Gastrocnemius medialis (tissue), 4 donors: ENCODE data around the gene ZFHX3. TPM values are rescaled to one million over a fixed set of nuclear protein-coding genes. Genes with fewer than 3 reads are reported as not detected.

ENCODE experiments used
- ATAC-seq, 2 donors: fragments of 150-250 bp; one replicate each; pipeline ENCODE4 v1.9.1; 2016
- DNase-seq, 2 donors: peaks; one replicate each; pipeline ENCODE4 v3.0.0-alpha.2; 2019
- H3K27ac ChIP-seq, 4 donors: fragments of 200-600 bp; sonication (generic); 1 replicate in 1 of 4; 2 replicates in 3 of 4; pipeline ENCODE4 v1.5.1; 2016 to 2018; ENCODE audit warnings: mild to moderate bottlenecking in 2 of 4, moderate library complexity in 1 of 4
- H3K27me3 ChIP-seq, 3 donors: fragments of 200-600 bp; sonication (generic) in 2 of 3; 1 replicate in 1 of 3; 2 replicates in 2 of 3; pipeline versions ENCODE4 v1.5.1 to v1.6.0; 2016 to 2019; ENCODE audit warnings: mild to moderate bottlenecking in 1 of 3, moderate library complexity in 1 of 3
- H3K36me3 ChIP-seq, 2 donors: fragments of 200-600 bp; sonication (generic) in 1 of 2; one replicate each; pipeline ENCODE4 v1.5.1; 2017 to 2018
- H3K4me1 ChIP-seq, 2 donors: fragments of 200-600 bp; sonication (generic) in 1 of 2; one replicate each; pipeline ENCODE4 v1.5.1; 2016 to 2017; ENCODE audit warnings: mild to moderate bottlenecking in 2 of 2
- H3K4me3 ChIP-seq, 4 donors: fragments of 200-600 bp; sonication (generic) in 3 of 4; 1 replicate in 1 of 4; 2 replicates in 3 of 4; pipeline ENCODE4 v1.5.1; 2016 to 2019; ENCODE audit warnings: mild to moderate bottlenecking in 2 of 4
- H3K9me3 ChIP-seq, 3 donors: fragments of 200-600 bp; sonication (generic) in 2 of 3; 1 replicate in 1 of 3; 2 replicates in 2 of 3; pipeline ENCODE4 v1.5.1; 2016 to 2019
- POLR2A ChIP-seq, 2 donors: fragments of 450-650 bp; IDR thresholded peaks; one replicate each; pipeline ENCODE4 v1.6.1; 2017; ENCODE audit warnings: antibody characterized with exemption in 2 of 2, mild to moderate bottlenecking in 2 of 2, moderate library complexity in 2 of 2
- in situ Hi-C, 4 donors: fragments of 200-750 bp; cut with MboI; loops; one replicate each; pipeline versions ENCODE4 v1.15.0 to v1.8.0; 2017; ENCODE audit warnings: low sequenced_read_pairs in 4 of 4
- intact Hi-C: fragments of 100-400 bp; cut with DNase I; formaldehyde crosslinking; loops from one replicate; pipeline ENCODE4 v1.15.1; 2023; ENCODE audit warnings: low total_unique reads
- total RNA-seq, 4 donors: library from RNA; depleted of rRNA; stranded (reverse); fragments of >200 nt; gene quantifications; one replicate each; pipeline versions ENCODE4 v1.1.0 to v1.2.3, GENCODE V29; 2016
- TF ChIP-seq, protein P1 (sequence below), 5 experiments: fragments of 450-650 bp in 3 of 5; fragments of 200-600 bp in 2 of 5; sonication (generic) in 2 of 5; IDR thresholded peaks in 4 of 5; conservative IDR thresholded peaks in 1 of 5; 1 replicate in 4 of 5; 2 replicates in 1 of 5; pipeline ENCODE4 v1.5.1; 2016 to 2019; ENCODE audit warnings: antibody characterized with exemption in 5 of 5, mild to moderate bottlenecking in 3 of 5, moderate library complexity in 3 of 5

Gene ZFHX3
- total RNA-seq, 4 donors from 2014 or later = 14.0 to 28.5 (median 27.3) TPM

DNA sequence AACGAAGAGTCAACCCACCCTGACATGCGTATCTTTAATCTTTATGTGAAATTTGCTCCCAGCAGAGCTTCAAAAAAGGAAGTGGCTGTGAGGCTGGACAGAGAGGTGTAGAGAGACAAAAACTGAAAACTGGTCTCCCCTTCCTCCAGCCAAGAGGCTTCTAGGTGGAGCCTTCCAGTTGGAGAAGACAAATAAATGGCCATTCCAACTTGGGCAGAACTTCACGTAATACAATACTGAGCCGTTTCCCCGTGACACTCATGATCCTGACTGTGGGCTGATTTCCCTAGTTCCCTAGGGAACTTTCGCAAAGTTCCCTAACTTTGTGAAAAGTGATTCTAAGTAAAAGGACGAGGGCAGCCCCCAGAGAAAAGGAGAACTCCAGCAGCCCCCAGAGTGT, 78.8 kb downstream of the ZFHX3 start:
- Histone ChIP-seq H3K27me3 (no peaks in the 10 kb centered on the region), H3K4me1 (peaks cover 37 to 50% of the 10 kb centered on the region in 2 donors), H3K9me3 (no peaks in the 10 kb centered on the region), H3K4me3 (no peak overlapping the region), H3K36me3 (no peaks in the 10 kb centered on the region), H3K27ac (peak overlapping the region; percentile 65 to 78 (median 70))
- TF ChIP-seq POLR2A (IDR thresholded peaks at IDR 0.05) = peak in 1 of 2 donors; percentile 14
- TF ChIP-seq, protein P1, sequence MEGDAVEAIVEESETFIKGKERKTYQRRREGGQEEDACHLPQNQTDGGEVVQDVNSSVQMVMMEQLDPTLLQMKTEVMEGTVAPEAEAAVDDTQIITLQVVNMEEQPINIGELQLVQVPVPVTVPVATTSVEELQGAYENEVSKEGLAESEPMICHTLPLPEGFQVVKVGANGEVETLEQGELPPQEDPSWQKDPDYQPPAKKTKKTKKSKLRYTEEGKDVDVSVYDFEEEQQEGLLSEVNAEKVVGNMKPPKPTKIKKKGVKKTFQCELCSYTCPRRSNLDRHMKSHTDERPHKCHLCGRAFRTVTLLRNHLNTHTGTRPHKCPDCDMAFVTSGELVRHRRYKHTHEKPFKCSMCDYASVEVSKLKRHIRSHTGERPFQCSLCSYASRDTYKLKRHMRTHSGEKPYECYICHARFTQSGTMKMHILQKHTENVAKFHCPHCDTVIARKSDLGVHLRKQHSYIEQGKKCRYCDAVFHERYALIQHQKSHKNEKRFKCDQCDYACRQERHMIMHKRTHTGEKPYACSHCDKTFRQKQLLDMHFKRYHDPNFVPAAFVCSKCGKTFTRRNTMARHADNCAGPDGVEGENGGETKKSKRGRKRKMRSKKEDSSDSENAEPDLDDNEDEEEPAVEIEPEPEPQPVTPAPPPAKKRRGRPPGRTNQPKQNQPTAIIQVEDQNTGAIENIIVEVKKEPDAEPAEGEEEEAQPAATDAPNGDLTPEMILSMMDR (IDR thresholded peaks at IDR 0.05 in 4 of 5, conservative IDR thresholded peaks at IDR 0.05 in 1 of 5) = no peak
- in situ Hi-C loops = no loop called here
- DNase-seq (peak in 1 of 2 donors; percentile 35), ATAC-seq (peak; percentile 77 to 78)
- intact Hi-C loops = no loop called here

DNA sequence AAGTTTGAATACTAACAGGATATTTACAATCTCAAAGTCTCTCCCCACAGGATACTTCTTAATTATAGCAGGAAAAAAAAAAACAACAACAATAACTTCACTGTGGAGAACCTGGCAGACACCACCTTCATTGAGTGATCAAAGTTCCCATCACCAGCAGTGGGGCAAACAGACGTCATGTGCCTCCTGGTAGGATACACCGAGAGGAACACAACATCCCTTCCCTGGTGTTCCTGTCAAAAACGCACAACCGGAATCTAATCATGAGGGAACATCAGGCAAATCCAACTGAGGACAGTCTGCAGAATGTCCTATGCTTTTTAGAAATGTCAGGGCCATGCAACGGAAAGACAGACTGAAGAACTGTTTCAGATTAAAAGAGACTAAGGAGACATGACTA, 80.0 kb downstream of the ZFHX3 start:
- Histone ChIP-seq H3K27me3 (no peaks in the 10 kb centered on the region), H3K36me3 (no peaks in the 10 kb centered on the region), H3K4me3 (no peak overlapping the region), H3K4me1 (peaks cover 42 to 62% of the 10 kb centered on the region in 2 donors), H3K9me3 (no peaks in the 10 kb centered on the region), H3K27ac (peak overlapping the region; percentile 29 to 74 (median 51))
- in situ Hi-C loops = no loop called here
- ATAC-seq = peak in 1 of 2 donors; percentile 35
- TF ChIP-seq POLR2A (IDR thresholded peaks at IDR 0.05) = no peak
- TF ChIP-seq, protein P1 (IDR thresholded peaks at IDR 0.05 in 4 of 5, conservative IDR thresholded peaks at IDR 0.05 in 1 of 5) = no peak
- DNase-seq = no peak
- intact Hi-C loops = no loop called here

GRCh38 chr16:72963533-72964315, 84.2 kb downstream of the ZFHX3 start:
- Histone ChIP-seq H3K36me3 (peaks cover 0 to 18% of the 10 kb centered on the region in 2 donors), H3K27ac (peak overlapping the region in 1 of 4 donors; percentile 81), H3K9me3 (no peaks in the 10 kb centered on the region), H3K27me3 (no peaks in the 10 kb centered on the region), H3K4me3 (no peak overlapping the region), H3K4me1 (peaks cover 27 to 58% of the 10 kb centered on the region in 2 donors)
- intact Hi-C loops (loop anchor here (5.0 kb wide), 1 partner anchor 131 kb away; no protein-coding TSS in a partner anchor), in situ Hi-C loops (no loop called here)
- ATAC-seq (no peak), DNase-seq (no peak)
- TF ChIP-seq, protein P1 (IDR thresholded peaks at IDR 0.05 in 4 of 5, conservative IDR thresholded peaks at IDR 0.05 in 1 of 5) = no peak

- Histone ChIP-seq H3K27ac (peak overlapping the region; percentile 81 to 91 (median 81)), H3K27me3 (no peaks in the 10 kb centered on the region), H3K4me3 (no peak overlapping the region), H3K4me1 (peaks cover 28 to 52% of the 10 kb centered on the region in 2 donors), H3K9me3 (no peaks in the 10 kb centered on the region), H3K36me3 (peaks cover 0 to 30% of the 10 kb centered on the region in 2 donors)
- in situ Hi-C loops (no loop called here), intact Hi-C loops (loop anchor here (5.0 kb wide), 1 partner anchor 130 kb away; no protein-coding TSS in a partner anchor)
- ATAC-seq (no peak), DNase-seq (no peak)
- no peak for TF ChIP-seq POLR2A (IDR thresholded peaks at IDR 0.05)
- TF ChIP-seq, protein P1 (IDR thresholded peaks at IDR 0.05 in 4 of 5, conservative IDR thresholded peaks at IDR 0.05 in 1 of 5) = no peak
These were observed 85.6 kb downstream of the ZFHX3 start for GRCh38 chr16:72962347-72962746.
